Measurements from ENCODE around the gene SFXN5.

The SFXN5 gene

DNA sequence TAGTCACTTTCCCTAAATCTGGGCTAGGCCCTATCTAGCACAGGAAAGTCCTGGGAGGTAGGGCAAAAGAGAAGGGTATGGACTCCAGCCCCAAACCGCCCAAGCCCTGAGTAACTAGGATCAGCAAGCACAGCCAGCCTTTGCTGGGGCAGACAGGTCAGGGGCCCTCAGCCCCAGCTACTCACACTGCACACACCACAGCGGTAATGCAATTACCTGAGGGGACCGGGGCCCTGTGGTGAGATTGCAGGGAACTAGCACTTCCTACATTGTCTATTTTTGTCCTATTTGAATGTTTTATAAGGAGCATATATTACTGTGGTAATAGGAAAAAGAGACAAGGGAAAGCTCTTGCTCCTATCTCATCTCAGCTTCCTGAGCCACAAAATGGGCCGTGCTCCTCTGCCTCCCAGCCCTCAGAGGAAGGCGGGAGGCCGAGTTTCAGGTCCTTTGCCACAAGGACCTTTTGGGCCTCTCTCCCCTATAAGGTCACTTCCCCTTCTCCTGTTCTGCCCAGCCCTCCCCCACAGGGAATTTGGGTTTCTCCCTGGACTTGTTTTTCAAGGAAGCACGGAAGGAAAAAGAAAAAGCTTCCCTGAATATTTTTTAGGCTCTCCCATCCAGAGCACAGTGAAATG, 20.8 kb upstream of the SFXN5 start:
- TF ChIP-seq, protein P1, sequence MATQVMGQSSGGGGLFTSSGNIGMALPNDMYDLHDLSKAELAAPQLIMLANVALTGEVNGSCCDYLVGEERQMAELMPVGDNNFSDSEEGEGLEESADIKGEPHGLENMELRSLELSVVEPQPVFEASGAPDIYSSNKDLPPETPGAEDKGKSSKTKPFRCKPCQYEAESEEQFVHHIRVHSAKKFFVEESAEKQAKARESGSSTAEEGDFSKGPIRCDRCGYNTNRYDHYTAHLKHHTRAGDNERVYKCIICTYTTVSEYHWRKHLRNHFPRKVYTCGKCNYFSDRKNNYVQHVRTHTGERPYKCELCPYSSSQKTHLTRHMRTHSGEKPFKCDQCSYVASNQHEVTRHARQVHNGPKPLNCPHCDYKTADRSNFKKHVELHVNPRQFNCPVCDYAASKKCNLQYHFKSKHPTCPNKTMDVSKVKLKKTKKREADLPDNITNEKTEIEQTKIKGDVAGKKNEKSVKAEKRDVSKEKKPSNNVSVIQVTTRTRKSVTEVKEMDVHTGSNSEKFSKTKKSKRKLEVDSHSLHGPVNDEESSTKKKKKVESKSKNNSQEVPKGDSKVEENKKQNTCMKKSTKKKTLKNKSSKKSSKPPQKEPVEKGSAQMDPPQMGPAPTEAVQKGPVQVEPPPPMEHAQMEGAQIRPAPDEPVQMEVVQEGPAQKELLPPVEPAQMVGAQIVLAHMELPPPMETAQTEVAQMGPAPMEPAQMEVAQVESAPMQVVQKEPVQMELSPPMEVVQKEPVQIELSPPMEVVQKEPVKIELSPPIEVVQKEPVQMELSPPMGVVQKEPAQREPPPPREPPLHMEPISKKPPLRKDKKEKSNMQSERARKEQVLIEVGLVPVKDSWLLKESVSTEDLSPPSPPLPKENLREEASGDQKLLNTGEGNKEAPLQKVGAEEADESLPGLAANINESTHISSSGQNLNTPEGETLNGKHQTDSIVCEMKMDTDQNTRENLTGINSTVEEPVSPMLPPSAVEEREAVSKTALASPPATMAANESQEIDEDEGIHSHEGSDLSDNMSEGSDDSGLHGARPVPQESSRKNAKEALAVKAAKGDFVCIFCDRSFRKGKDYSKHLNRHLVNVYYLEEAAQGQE (IDR thresholded peaks at IDR 0.05; ENCODE audit: insufficient read depth in 1 of 2, low read depth in 2 of 2, low read length in 2 of 2) = no peak
- TF ChIP-seq POLR2AphosphoS5 (IDR thresholded peaks at IDR 0.05; ENCODE audit: low read depth, low read length) (no peak), SIN3A (IDR thresholded peaks at IDR 0.05; ENCODE audit: borderline replicate concordance, insufficient read depth, low read length) (no peak), FOXP2 (optimal IDR thresholded peaks at IDR 0.05; ENCODE audit: borderline replicate concordance, extremely low read depth, extremely low read length, insufficient read depth) (no peak), TAF1 (IDR thresholded peaks at IDR 0.05; ENCODE audit: borderline replicate concordance, insufficient read depth, low read length) (no peak)

DNA sequence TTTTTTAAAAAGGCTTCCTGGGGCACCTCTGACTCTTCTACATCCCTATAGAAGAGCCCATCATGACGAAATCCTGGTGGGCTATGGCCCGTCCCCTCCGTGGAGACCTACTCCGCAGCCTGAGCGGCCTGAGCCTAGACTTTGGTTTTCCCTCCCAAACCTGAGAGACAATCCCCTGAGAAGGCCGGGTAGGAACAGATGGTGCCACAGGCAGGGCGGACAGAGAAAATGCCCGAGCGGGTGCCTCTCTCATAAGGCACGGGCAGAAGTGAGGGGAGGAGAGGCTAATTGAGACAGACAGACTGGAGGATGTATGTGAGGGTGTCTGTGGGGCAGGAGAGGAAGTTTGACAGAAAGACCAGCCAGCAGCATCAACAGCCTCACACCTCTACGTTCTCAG, 20.2 kb upstream of the SFXN5 start:
- TF ChIP-seq FOXP2 (optimal IDR thresholded peaks at IDR 0.05; ENCODE audit: borderline replicate concordance, extremely low read depth, extremely low read length, insufficient read depth) = no peak
- TF ChIP-seq, protein P1 (IDR thresholded peaks at IDR 0.05; ENCODE audit: insufficient read depth in 1 of 2, low read depth in 2 of 2, low read length in 2 of 2) = no peak
- TF ChIP-seq POLR2AphosphoS5 (IDR thresholded peaks at IDR 0.05; ENCODE audit: low read depth, low read length) = no peak
- no peak for TF ChIP-seq SIN3A (IDR thresholded peaks at IDR 0.05; ENCODE audit: borderline replicate concordance, insufficient read depth, low read length)
- TF ChIP-seq TAF1 (IDR thresholded peaks at IDR 0.05; ENCODE audit: borderline replicate concordance, insufficient read depth, low read length) = no peak

DNA sequence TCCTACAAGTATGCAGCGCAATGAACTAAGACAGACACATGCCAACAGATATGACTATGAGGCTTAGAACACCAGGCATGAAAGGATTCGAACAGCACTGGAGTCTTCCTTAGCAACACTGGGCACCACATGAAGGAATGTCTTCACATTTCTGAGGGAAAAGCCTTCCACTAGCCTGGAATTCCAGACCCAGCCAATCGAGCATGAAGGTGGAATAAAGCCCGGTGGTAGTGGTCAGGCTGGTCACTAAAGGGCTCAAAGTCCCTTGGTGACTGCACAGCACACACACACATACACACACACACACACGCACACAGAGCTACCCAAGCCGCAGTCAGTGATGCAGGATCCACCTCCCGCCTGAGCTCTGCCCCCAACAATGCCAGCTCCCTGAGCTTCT, 19.7 kb upstream of the SFXN5 start:
- TF ChIP-seq, protein P1 (IDR thresholded peaks at IDR 0.05; ENCODE audit: insufficient read depth in 1 of 2, low read depth in 2 of 2, low read length in 2 of 2) = no peak
- TF ChIP-seq POLR2AphosphoS5 (IDR thresholded peaks at IDR 0.05; ENCODE audit: low read depth, low read length) = no peak
- no peak for TF ChIP-seq FOXP2 (optimal IDR thresholded peaks at IDR 0.05; ENCODE audit: borderline replicate concordance, extremely low read depth, extremely low read length, insufficient read depth)
- no peak for TF ChIP-seq SIN3A (IDR thresholded peaks at IDR 0.05; ENCODE audit: borderline replicate concordance, insufficient read depth, low read length)
- no peak for TF ChIP-seq TAF1 (IDR thresholded peaks at IDR 0.05; ENCODE audit: borderline replicate concordance, insufficient read depth, low read length)

- no peak for TF ChIP-seq FOXP2 (optimal IDR thresholded peaks at IDR 0.05; ENCODE audit: borderline replicate concordance, extremely low read depth, extremely low read length, insufficient read depth)
- TF ChIP-seq TAF1 (IDR thresholded peaks at IDR 0.05; ENCODE audit: borderline replicate concordance, insufficient read depth, low read length) = no peak
- no peak for TF ChIP-seq POLR2AphosphoS5 (IDR thresholded peaks at IDR 0.05; ENCODE audit: low read depth, low read length)
- TF ChIP-seq, protein P1 (IDR thresholded peaks at IDR 0.05; ENCODE audit: insufficient read depth in 1 of 2, low read depth in 2 of 2, low read length in 2 of 2) = no peak
- TF ChIP-seq SIN3A (IDR thresholded peaks at IDR 0.05; ENCODE audit: borderline replicate concordance, insufficient read depth, low read length) = no peak
Observed at GRCh38 chr2:73089270-73090030, 17.9 kb upstream of the SFXN5 start.

Data from PFSK-1 (cell line).